HCT116 (cell line): ENCODE results near the gene SLC12A3. TPM values are rescaled to one million over a fixed set of nuclear protein-coding genes. Genes with fewer than 3 reads are reported as not detected.

Source experiments
- ATAC-seq: fragments of 200-7000 bp; cut with Tn5 transposase; 2 replicates; pipeline ENCODE4 v1.9.1; 2020; ENCODE audit warnings: mild to moderate bottlenecking, moderate library complexity
- BruUV-seq: library from RNA; stranded (reverse); fragments of 400-500 nt; replicated peaks from 2 replicates; lab custom pipeline; 2021; lab: Mats Ljungman, UMichigan
- CTCF ChIA-PET: fragments of 300-600 bp; sonication (Branson Sonifier 250); formaldehyde crosslinking; loops from one replicate; lab custom pipeline; 2021; ENCODE audit warnings: antibody characterized with exemption; lab: Charles Lee
- POLR2A ChIA-PET: fragments of 300-600, 350-600 bp; sonication (Branson Sonifier 250); formaldehyde crosslinking; loops from one replicate; lab custom pipeline; 2021; ENCODE audit warnings: antibody characterized with exemption; lab: Charles Lee
- RAD21 ChIA-PET, 2 experiments: fragments of 300-600 bp; sonication (Branson Sonifier 250); formaldehyde crosslinking; loops; one replicate each; lab custom pipeline; 2023; ENCODE audit warnings: low total read pairs in 2 of 2; ENCODE audit not compliant: uncharacterized antibody in 2 of 2, unreplicated experiment in 2 of 2, low non-redundant PET in 1 of 2; lab: Charles Lee
- DNase-seq: peaks from one replicate; pipeline ENCODE4 v3.0.0-alpha.2; 2010; ENCODE audit warnings: low read depth, low spot score
- H2AFZ ChIP-seq: fragments of 200-600 bp; shearing (Covaris generic), sonication (generic); 2 replicates; pipeline ENCODE4 v1.6.1; 2017; ENCODE audit warnings: low read depth, mixed run types, mixed read lengths, antibody characterized with exemption, low read length; ENCODE audit not compliant: poor library complexity, severe bottlenecking
- H3K27ac ChIP-seq: 2 replicates; pipeline ENCODE4 v1.5.1; 2012; ENCODE audit warnings: low read depth, low read length
- H3K27me3 ChIP-seq: fragments of 200-600 bp; sonication (generic); 2 replicates; pipeline ENCODE4 v1.6.1; 2016; ENCODE audit warnings: mixed run types, low read length, mixed read lengths; ENCODE audit not compliant: insufficient read depth
- H3K36me3 ChIP-seq, 2 experiments: fragments of 200-500 bp in 1 of 2; fragments of 200-600 bp in 1 of 2; sonication (Bioruptor generic) in 1 of 2; sonication (generic) in 1 of 2; 2 replicates each; pipeline versions ENCODE4 v1.5.1 to v1.6.1; 2014 to 2016; ENCODE audit warnings: low read length in 2 of 2, inconsistent platforms in 1 of 2, mixed read lengths in 1 of 2, mixed run types in 1 of 2; ENCODE audit not compliant: insufficient read depth in 2 of 2, control insufficient read depth in 1 of 2
- H3K4me1 ChIP-seq, 2 experiments: fragments of 200-600 bp in 1 of 2; sonication (generic) in 1 of 2; 2 replicates each; pipeline versions ENCODE4 v1.5.1 to v1.6.1; 2012 to 2017; ENCODE audit warnings: low read length in 2 of 2, inconsistent platforms in 1 of 2, mild to moderate bottlenecking in 1 of 2, mixed read lengths in 1 of 2, mixed run types in 1 of 2, moderate library complexity in 1 of 2; ENCODE audit not compliant: insufficient read depth in 2 of 2, control insufficient read depth in 1 of 2
- H3K4me2 ChIP-seq: fragments of 200-600 bp; sonication (generic); 2 replicates; pipeline ENCODE4 v1.6.1; 2017; ENCODE audit warnings: mixed run types, low read length, mixed read lengths
- H3K4me3 ChIP-seq, 2 experiments: fragments of 200-600 bp in 1 of 2; sonication (generic) in 1 of 2; replicated peaks in 1 of 2; 2 replicates each; pipeline ENCODE4 v1.5.1; 2011 to 2016; ENCODE audit warnings: low read length in 2 of 2, control low read depth in 1 of 2, low read depth in 1 of 2, mild to moderate bottlenecking in 1 of 2, mixed read lengths in 1 of 2, mixed run types in 1 of 2
- H3K79me2 ChIP-seq: fragments of 200-600 bp; sonication (generic); 2 replicates; pipeline ENCODE4 v1.6.1; 2017; ENCODE audit warnings: mild to moderate bottlenecking, mixed run types, low read length, moderate library complexity, mixed read lengths; ENCODE audit not compliant: insufficient read depth
- H3K9ac ChIP-seq: fragments of 200-600 bp; sonication (generic); 2 replicates; pipeline ENCODE4 v1.6.1; 2016; ENCODE audit warnings: low read length, mixed read lengths
- H3K9me2 ChIP-seq: fragments of 200-600 bp; sonication (generic), shearing (Covaris generic); 2 replicates; pipeline ENCODE4 v1.6.1; 2017; ENCODE audit warnings: mixed run types, mild to moderate bottlenecking, moderate library complexity; ENCODE audit not compliant: insufficient read depth
- H3K9me3 ChIP-seq, 2 experiments: fragments of 200-500 bp in 1 of 2; fragments of 200-600 bp in 1 of 2; sonication (Bioruptor generic) in 1 of 2; sonication (generic) in 1 of 2; 2 replicates each; pipeline ENCODE4 v1.6.1; 2014 to 2017; ENCODE audit warnings: low read length in 2 of 2, mixed read lengths in 2 of 2, inconsistent platforms in 1 of 2, low read depth in 1 of 2, mild to moderate bottlenecking in 1 of 2, mixed run types in 1 of 2, moderate library complexity in 1 of 2; ENCODE audit not compliant: control insufficient read depth in 1 of 2, insufficient read depth in 1 of 2
- H4K20me1 ChIP-seq: fragments of 200-600 bp; sonication (generic), shearing (Covaris generic); 2 replicates; pipeline ENCODE4 v1.6.1; 2017; ENCODE audit warnings: mixed run types, mild to moderate bottlenecking, moderate library complexity; ENCODE audit not compliant: insufficient read depth
- CBX3 ChIP-seq: IDR thresholded peaks from 2 replicates; pipeline ENCODE4 v1.6.1; 2012; ENCODE audit warnings: low read depth
- CEBPB ChIP-seq: IDR thresholded peaks from 2 replicates; pipeline ENCODE4 v1.6.1; 2012; ENCODE audit warnings: low read depth
- ELF1 ChIP-seq: IDR thresholded peaks from 2 replicates; pipeline ENCODE4 v1.6.1; 2012; ENCODE audit warnings: low read depth, borderline replicate concordance
- EZH2 ChIP-seq: fragments of 200-600 bp; sonication (generic); IDR thresholded peaks from 2 replicates; pipeline ENCODE4 v1.6.1; 2017; ENCODE audit warnings: antibody characterized with exemption, mixed run types
- EZH2phosphoT487 ChIP-seq: fragments of 200-600 bp; IDR thresholded peaks from 2 replicates; pipeline ENCODE4 v1.6.1; 2018; ENCODE audit warnings: antibody characterized with exemption, borderline replicate concordance
- FOSL1 ChIP-seq: IDR thresholded peaks from 2 replicates; pipeline ENCODE4 v1.6.1; 2012; ENCODE audit warnings: low read depth
- JUND ChIP-seq: IDR thresholded peaks from 2 replicates; pipeline ENCODE4 v1.6.1; 2012
- POLR2A ChIP-seq: IDR thresholded peaks from 2 replicates; pipeline ENCODE4 v1.7.0; 2011; ENCODE audit warnings: borderline replicate concordance; ENCODE audit not compliant: insufficient read depth, insufficient read length; ENCODE audit errors: extremely low read depth
- POLR2AphosphoS5 ChIP-seq: IDR thresholded peaks from 2 replicates; pipeline ENCODE4 v1.6.1; 2011; ENCODE audit warnings: mild to moderate bottlenecking, low read depth, low read length, moderate library complexity
- RAD21 ChIP-seq: IDR thresholded peaks from 2 replicates; pipeline ENCODE4 v1.6.1; 2012; ENCODE audit warnings: low read depth, mild to moderate bottlenecking
- SP1 ChIP-seq: IDR thresholded peaks from 2 replicates; pipeline ENCODE4 v1.6.1; 2012; ENCODE audit warnings: low read depth
- SRF ChIP-seq: IDR thresholded peaks from 2 replicates; pipeline ENCODE4 v1.6.1; 2012; ENCODE audit warnings: low read depth
- ZFX ChIP-seq: fragments of 450-650 bp; IDR thresholded peaks from 2 replicates; pipeline ENCODE4 v1.6.1; 2017
- ZNF274 ChIP-seq: fragments of 200-500 bp; sonication (Bioruptor generic); IDR thresholded peaks from 2 replicates; pipeline ENCODE4 v1.6.1; 2014; ENCODE audit warnings: mild to moderate bottlenecking, low read depth, low read length, inconsistent platforms
- intact Hi-C: fragments of 100-400 bp; cut with micrococcal nuclease; formaldehyde crosslinking; loops from 2 replicates; pipeline ENCODE4 v1.10.0; 2022
- total RNA-seq: library from RNA; stranded (reverse); gene quantifications from one replicate; pipeline ENCODE4 v1.2.1, GENCODE V29; 2021; ENCODE audit not compliant: unreplicated experiment
- TF ChIP-seq, protein P1 (sequence below): IDR thresholded peaks from 2 replicates; pipeline ENCODE4 v1.6.1; 2012; ENCODE audit warnings: low read depth
- TF ChIP-seq, protein P2 (sequence below), 3 experiments: fragments of 200-600 bp in 1 of 3; sonication (generic) in 1 of 3; IDR thresholded peaks in 2 of 3; conservative IDR thresholded peaks in 1 of 3; 2 replicates each; pipeline ENCODE4 v1.5.1; 2012 to 2017; ENCODE audit warnings: low read depth in 2 of 3, low read length in 2 of 3, antibody characterized with exemption in 1 of 3, borderline replicate concordance in 1 of 3, control low read depth in 1 of 3, mild to moderate bottlenecking in 1 of 3, mixed read lengths in 1 of 3, mixed run types in 1 of 3, moderate library complexity in 1 of 3; ENCODE audit not compliant: insufficient read depth in 1 of 3
- TF ChIP-seq, protein P3 (sequence below): IDR thresholded peaks from 2 replicates; pipeline ENCODE4 v1.6.1; 2012

The SLC12A3 gene
- total RNA-seq, 1 experiment from 2014 or later = not detected

DNA sequence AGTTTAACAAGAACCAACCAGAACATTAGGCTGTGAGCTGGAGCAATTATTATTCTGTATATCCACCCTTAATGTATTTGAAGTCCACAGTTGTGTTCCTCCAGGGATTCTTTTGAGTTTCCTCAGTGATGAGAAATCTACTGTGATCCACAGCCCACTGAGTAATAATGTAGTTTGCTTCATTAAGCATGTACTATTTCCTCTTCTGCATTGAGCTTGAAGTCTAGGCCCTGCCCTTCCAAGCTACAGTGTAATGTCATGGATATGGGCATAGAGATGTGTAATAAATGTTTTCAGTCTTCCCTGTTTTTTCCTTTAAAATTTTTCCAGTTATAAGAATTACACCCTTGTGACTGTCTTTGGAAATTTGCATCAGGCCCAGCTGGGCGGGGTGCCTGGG lies 36.4 kb upstream of the SLC12A3 start (continued):
- TF ChIP-seq CBX3 = no peak
- TF ChIP-seq SP1 = no peak
- no peak for TF ChIP-seq EZH2phosphoT487
- TF ChIP-seq POLR2AphosphoS5 = no peak
- TF ChIP-seq, protein P1, sequence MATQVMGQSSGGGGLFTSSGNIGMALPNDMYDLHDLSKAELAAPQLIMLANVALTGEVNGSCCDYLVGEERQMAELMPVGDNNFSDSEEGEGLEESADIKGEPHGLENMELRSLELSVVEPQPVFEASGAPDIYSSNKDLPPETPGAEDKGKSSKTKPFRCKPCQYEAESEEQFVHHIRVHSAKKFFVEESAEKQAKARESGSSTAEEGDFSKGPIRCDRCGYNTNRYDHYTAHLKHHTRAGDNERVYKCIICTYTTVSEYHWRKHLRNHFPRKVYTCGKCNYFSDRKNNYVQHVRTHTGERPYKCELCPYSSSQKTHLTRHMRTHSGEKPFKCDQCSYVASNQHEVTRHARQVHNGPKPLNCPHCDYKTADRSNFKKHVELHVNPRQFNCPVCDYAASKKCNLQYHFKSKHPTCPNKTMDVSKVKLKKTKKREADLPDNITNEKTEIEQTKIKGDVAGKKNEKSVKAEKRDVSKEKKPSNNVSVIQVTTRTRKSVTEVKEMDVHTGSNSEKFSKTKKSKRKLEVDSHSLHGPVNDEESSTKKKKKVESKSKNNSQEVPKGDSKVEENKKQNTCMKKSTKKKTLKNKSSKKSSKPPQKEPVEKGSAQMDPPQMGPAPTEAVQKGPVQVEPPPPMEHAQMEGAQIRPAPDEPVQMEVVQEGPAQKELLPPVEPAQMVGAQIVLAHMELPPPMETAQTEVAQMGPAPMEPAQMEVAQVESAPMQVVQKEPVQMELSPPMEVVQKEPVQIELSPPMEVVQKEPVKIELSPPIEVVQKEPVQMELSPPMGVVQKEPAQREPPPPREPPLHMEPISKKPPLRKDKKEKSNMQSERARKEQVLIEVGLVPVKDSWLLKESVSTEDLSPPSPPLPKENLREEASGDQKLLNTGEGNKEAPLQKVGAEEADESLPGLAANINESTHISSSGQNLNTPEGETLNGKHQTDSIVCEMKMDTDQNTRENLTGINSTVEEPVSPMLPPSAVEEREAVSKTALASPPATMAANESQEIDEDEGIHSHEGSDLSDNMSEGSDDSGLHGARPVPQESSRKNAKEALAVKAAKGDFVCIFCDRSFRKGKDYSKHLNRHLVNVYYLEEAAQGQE = no peak

DNA sequence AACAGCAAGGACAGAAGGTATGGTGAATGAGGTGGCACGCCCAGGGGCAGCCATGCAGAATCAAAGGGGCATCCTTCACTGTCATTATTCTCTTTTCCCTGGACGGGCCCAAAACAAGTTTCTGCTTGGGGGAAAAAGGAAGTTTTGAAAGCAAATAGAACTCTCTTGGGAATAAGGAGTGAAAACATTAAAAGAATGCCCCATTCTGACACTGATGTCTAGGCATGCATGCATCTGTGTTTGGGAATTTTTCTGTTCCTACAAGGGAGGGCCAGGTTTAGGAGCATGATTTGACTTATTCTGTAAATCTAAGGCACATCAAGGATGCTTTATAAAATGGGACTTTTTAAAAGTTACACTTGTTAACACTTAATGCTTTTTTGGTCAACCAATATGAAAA lies 34.3 kb upstream of the SLC12A3 start:
- Histone ChIP-seq H3K9me2 (no peaks in the 10 kb centered on the region), H3K27me3 (no peaks in the 10 kb centered on the region), H3K4me1 (no peaks in the 10 kb centered on the region), H3K4me3 (no peak overlapping the region), H3K9ac (no peak overlapping the region), H3K4me2 (no peak overlapping the region), H3K9me3 (no peaks in the 10 kb centered on the region), H4K20me1 (no peaks in the 10 kb centered on the region), H3K36me3 (peaks cover 14 to 34% of the 10 kb centered on the region in 2 experiments), H3K27ac (no peak overlapping the region), H2AFZ (no peak overlapping the region), H3K79me2 (no peaks in the 10 kb centered on the region)
- RAD21 ChIA-PET = no interaction called here
- CTCF ChIA-PET = interaction anchor here (1.3 kb wide), 1 partner anchor 21 kb away, joined by 5 read pairs; no protein-coding TSS in a partner anchor
- DNase-seq = no peak
- no peak for ATAC-seq
- POLR2A ChIA-PET = no interaction called here
- BruUV-seq = no TSS peak
- intact Hi-C loops = no loop called here
- TF ChIP-seq SRF (no peak), SP1 (no peak), CBX3 (no peak), RAD21 (no peak), ZNF274 (no peak), ZFX (no peak), JUND (no peak), EZH2phosphoT487 (no peak), EZH2 (no peak), CEBPB (no peak), POLR2A (no peak), FOSL1 (no peak), ELF1 (no peak)
- TF ChIP-seq, protein P1 = no peak
- TF ChIP-seq, protein P2, sequence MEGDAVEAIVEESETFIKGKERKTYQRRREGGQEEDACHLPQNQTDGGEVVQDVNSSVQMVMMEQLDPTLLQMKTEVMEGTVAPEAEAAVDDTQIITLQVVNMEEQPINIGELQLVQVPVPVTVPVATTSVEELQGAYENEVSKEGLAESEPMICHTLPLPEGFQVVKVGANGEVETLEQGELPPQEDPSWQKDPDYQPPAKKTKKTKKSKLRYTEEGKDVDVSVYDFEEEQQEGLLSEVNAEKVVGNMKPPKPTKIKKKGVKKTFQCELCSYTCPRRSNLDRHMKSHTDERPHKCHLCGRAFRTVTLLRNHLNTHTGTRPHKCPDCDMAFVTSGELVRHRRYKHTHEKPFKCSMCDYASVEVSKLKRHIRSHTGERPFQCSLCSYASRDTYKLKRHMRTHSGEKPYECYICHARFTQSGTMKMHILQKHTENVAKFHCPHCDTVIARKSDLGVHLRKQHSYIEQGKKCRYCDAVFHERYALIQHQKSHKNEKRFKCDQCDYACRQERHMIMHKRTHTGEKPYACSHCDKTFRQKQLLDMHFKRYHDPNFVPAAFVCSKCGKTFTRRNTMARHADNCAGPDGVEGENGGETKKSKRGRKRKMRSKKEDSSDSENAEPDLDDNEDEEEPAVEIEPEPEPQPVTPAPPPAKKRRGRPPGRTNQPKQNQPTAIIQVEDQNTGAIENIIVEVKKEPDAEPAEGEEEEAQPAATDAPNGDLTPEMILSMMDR (IDR thresholded peaks at IDR 0.05 in 2 of 3, conservative IDR thresholded peaks at IDR 0.05 in 1 of 3; ENCODE audit: borderline replicate concordance in 1 of 3, insufficient read depth in 1 of 3, low read depth in 2 of 3, low read length in 2 of 3) = no peak
- TF ChIP-seq, protein P3, sequence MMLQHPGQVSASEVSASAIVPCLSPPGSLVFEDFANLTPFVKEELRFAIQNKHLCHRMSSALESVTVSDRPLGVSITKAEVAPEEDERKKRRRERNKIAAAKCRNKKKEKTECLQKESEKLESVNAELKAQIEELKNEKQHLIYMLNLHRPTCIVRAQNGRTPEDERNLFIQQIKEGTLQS = no peak
